ENCODE data around the gene MED25. TPM values are rescaled to one million over a fixed set of nuclear protein-coding genes. Genes with fewer than 3 reads are reported as not detected.

Gene MED25
- total and polyA plus RNA-seq, 2 of the 8 experiments (the other 6 are each of a cell fraction or from before 2014, with no cell fraction given): 21.6 to 71.4 TPM

DNA sequence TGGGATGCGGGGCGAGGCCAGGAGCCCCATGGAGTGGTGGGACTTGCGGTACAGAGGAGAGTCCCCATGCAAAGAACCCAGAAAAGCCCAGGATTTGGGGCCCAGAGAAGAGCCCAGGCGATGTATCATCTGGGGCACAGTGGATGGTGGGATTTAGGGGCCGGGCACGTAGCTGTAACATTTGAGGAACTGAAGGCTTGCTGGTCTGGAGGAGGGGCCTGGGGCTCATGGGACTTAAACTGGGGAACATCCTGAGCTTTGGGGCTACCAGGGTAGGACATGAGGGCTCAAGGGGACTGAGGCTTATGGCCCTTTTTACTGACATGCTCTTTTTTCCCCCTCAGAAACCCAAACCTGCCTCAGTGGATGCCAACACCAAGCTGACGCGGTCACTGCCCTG is 13.5 kb downstream of the MED25 start:
- no peak for DNase-seq (ENCODE audit: low read depth in 1 of 2, low spot score in 2 of 2)
- Histone ChIP-seq H3K36me3 (ENCODE audit: control insufficient read depth in 2 of 4, insufficient read depth in 4 of 4, low read length in 3 of 4) (peaks cover 12 to 37% (median 29%) of the 10 kb centered on the region in 4 experiments; a peak in 6 of 8 replicates), H3K27me3 (replicated peaks in 1 of 4; ENCODE audit: control insufficient read depth in 3 of 4, extremely low read depth in 1 of 4, insufficient read depth in 3 of 4, low read length in 3 of 4) (no peaks in the 10 kb centered on the region)

More for the DNA sequence above, 13.5 kb downstream of the MED25 start:
- H2AFZ ChIP-seq (ENCODE audit: low read length): no peak overlapping the region
- no peak overlapping the region for H3K56ac ChIP-seq (replicated peaks; ENCODE audit: insufficient read length, low read depth, low read length)
- peaks cover 8% of the 10 kb centered on the region for H3K79me1 ChIP-seq (ENCODE audit: low read depth, low read length)
- H3K4ac ChIP-seq (replicated peaks; ENCODE audit: insufficient read length, low read depth, low read length): no peak overlapping the region
- peaks cover 8 to 12% of the 10 kb centered on the region in 2 experiments for H4K20me1 ChIP-seq (replicated peaks in 1 of 2; ENCODE audit: control insufficient read depth in 1 of 2, insufficient read depth in 2 of 2, low read length in 2 of 2)
- peaks cover 0 to 3% of the 10 kb centered on the region in 2 experiments; a peak in 1 of 4 replicates for H3K79me2 ChIP-seq (ENCODE audit: control insufficient read depth in 1 of 2, insufficient read depth in 2 of 2, low read length in 2 of 2)
- H2BK5ac ChIP-seq (ENCODE audit: low read depth, low read length): no peak overlapping the region
- H2BK120ac ChIP-seq (replicated peaks; ENCODE audit: low read depth, low read length): no peak overlapping the region
- no peak for FAIRE-seq
- H3K14ac ChIP-seq (ENCODE audit: insufficient read length): no peak overlapping the region
- H3K4me3 ChIP-seq (ENCODE audit: extremely low read depth in 1 of 4, insufficient read depth in 2 of 4, low read depth in 3 of 4, low read length in 4 of 4): no peak overlapping the region
- WGBS, 2 experiments (ENCODE audit: extremely low coverage in 1 of 2, insufficient coverage in 1 of 2, insufficient read length in 1 of 2, insufficient replicate concordance in 2 of 2, low coverage in 1 of 2, low lambda C conversion rate in 2 of 2, missing lambda C conversion rate in 1 of 2): 86% methylated on average over 8 of the region's 8 CpGs; no CpG with 5 or more reads in 1 of the 2 experiments
- no peaks in the 10 kb centered on the region for H3K23me2 ChIP-seq (ENCODE audit: low read depth, low read length)
- H3K4me2 ChIP-seq (ENCODE audit: insufficient read depth in 1 of 2, low read depth in 2 of 2, low read length in 2 of 2): no peak overlapping the region
- H3K4me1 ChIP-seq (replicated peaks in 1 of 4; ENCODE audit: control insufficient read depth in 3 of 4, insufficient read depth in 4 of 4, low read length in 3 of 4): no peaks in the 10 kb centered on the region
- ChIA-PET CTCF (ENCODE audit: partially characterized antibody) (interaction anchor here (1.0 to 2.2 kb wide), 2 partner anchors 19 to 159 kb away, joined by 4 to 6 read pairs; partner anchors contain the start of gene FUZ), POLR2A (ENCODE audit: partially characterized antibody) (interaction anchor here (1.6 to 2.7 kb wide), 2 partner anchors 13 to 19 kb away, joined by 4 to 9 read pairs; partner anchors contain the start of genes MED25 and PTOV1)
- TF ChIP-seq TBP (IDR thresholded peaks at IDR 0.05; ENCODE audit: low read depth, low read length) (no peak), MAFK (IDR thresholded peaks at IDR 0.05; ENCODE audit: low read depth, low read length) (no peak), POU5F1 (IDR thresholded peaks at IDR 0.05; ENCODE audit: low read depth, low read length) (no peak), BRCA1 (IDR thresholded peaks at IDR 0.05; ENCODE audit: low read depth, low read length) (no peak), CREB1 (IDR thresholded peaks at IDR 0.05) (no peak), BCL11A (IDR thresholded peaks at IDR 0.05; ENCODE audit: low read depth in 2 of 2, low read length in 2 of 2) (no peak), TCF12 (IDR thresholded peaks at IDR 0.05; ENCODE audit: low read depth, low read length) (no peak), GABPA (IDR thresholded peaks at IDR 0.05; ENCODE audit: borderline replicate concordance, insufficient read depth, low read length) (no peak), SP2 (IDR thresholded peaks at IDR 0.05; ENCODE audit: low read length) (no peak), JUND (IDR thresholded peaks at IDR 0.05; ENCODE audit: low read length) (no peak)
- no peak overlapping the region for H4K5ac ChIP-seq (ENCODE audit: insufficient read length, low read depth, low read length)
- H4K8ac ChIP-seq (ENCODE audit: extremely low read depth, insufficient read depth, low read length): no peak overlapping the region; the same call in 1 of the 2 replicates
- H3K23ac ChIP-seq (ENCODE audit: insufficient read length): no peak overlapping the region
- H2BK15ac ChIP-seq (ENCODE audit: low read length): no peak overlapping the region
- no peak overlapping the region for H4K91ac ChIP-seq (replicated peaks; ENCODE audit: insufficient read length, low read length)
- H3K9ac ChIP-seq (replicated peaks in 1 of 4; ENCODE audit: extremely low read depth in 1 of 4, low read depth in 3 of 4, low read length in 3 of 4): no peak overlapping the region
- H2AK5ac ChIP-seq (ENCODE audit: low read depth, low read length): no peak overlapping the region
- H2BK12ac ChIP-seq (ENCODE audit: low read depth, low read length): no peak overlapping the region
- no peaks in the 10 kb centered on the region for H3K9me3 ChIP-seq (ENCODE audit: insufficient read depth in 2 of 2, low read depth in 1 of 2, low read length in 1 of 2)
- no peak overlapping the region for H2BK20ac ChIP-seq (ENCODE audit: low read length)
- no peak overlapping the region for H3K18ac ChIP-seq (ENCODE audit: extremely low read depth, low read length)
- no peak overlapping the region for H3K27ac ChIP-seq (ENCODE audit: low read depth, low read length)
